Fibroblast of skin of scalp (primary cell): Measurements from ENCODE around the gene CAT.

Experiments
- DNase-seq: peaks from one replicate; pipeline ENCODE4 v3.0.0-alpha.2; 2013

The CAT gene

DNA sequence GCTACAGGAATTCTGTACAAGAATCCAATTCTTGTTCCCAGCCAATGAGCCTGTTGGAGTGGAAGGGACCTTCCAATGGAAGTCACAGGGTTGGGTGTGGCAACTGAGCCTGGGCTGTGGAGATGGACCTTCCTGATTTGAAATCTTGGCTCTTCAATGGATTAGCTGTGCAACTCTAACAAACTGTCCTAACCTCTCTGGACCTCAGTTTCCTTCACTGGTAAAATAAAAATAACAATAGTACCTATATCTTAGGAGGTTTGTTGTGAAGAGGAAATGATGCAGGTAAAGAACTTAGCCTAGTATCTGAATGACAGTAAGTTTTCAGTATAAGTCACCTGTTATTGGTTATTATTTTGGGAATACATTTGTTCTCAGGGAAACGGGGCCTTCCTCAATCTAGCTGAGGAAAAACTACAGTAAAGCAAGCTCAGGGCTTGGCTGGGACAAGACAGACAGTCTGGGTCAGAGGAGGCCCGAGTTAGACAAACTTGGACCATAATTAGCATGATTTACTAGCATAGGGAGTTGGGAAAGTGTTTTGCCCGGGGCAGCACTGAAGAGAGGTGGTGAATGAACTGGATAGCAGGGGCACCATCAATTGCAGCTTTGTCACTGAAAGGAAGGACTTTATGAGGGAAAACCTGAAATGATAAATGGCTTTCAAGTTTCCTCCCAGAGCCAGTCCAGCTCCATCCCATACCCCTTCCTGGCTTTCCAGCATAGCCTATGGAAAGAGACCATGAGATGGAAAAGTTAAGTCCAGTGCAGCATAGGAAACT lies 61.2 kb downstream of the CAT start:
- DNase-seq = no peak

GRCh38 chr11:34501500-34501899 lies 62.8 kb downstream of the CAT start:
- peak; percentile 77 for DNase-seq

GRCh38 chr11:34501949-34502348 lies 63.2 kb downstream of the CAT start:
- DNase-seq = peak; percentile 7

GRCh38 chr11:34502949-34503348 lies 64.2 kb downstream of the CAT start:
- peak; percentile 28 for DNase-seq

- no peak for DNase-seq
Observed at GRCh38 chr11:34505874-34506273, 67.1 kb downstream of the CAT start.

- DNase-seq = no peak
Observed at GRCh38 chr11:34507156-34507555, 68.4 kb downstream of the CAT start.

- DNase-seq = no peak
Observed at GRCh38 chr11:34507610-34508009, 68.9 kb downstream of the CAT start.

GRCh38 chr11:34508524-34508923 lies 69.8 kb downstream of the CAT start:
- DNase-seq = no peak

- DNase-seq = no peak
Observed at GRCh38 chr11:34509336-34509876, 70.7 kb downstream of the CAT start.

- DNase-seq = no peak
Observed at GRCh38 chr11:34510218-34510617, 71.5 kb downstream of the CAT start.

DNA sequence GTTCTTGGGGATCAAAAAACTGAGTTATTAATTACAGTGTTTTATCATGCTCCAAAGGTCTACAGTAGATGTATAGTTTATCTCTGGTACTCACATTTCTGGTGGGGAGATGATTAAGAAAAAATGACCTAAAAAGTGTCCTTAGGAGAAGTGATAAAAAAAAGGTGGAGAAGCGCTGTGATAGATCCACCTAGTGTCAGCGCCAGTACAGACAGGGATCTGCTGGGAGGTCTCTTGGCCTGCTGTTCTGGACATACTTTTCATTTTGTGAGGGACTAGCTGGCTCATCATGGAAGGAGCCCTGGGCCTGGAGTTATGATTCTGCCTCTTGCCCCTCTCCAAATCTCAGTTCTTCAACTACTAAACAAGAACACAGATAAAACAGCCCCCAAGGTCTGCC lies 71.9 kb downstream of the CAT start:
- no peak for DNase-seq

GRCh38 chr11:34512840-34513681 lies 74.3 kb downstream of the CAT start:
- peak; percentile 47 for DNase-seq

DNA sequence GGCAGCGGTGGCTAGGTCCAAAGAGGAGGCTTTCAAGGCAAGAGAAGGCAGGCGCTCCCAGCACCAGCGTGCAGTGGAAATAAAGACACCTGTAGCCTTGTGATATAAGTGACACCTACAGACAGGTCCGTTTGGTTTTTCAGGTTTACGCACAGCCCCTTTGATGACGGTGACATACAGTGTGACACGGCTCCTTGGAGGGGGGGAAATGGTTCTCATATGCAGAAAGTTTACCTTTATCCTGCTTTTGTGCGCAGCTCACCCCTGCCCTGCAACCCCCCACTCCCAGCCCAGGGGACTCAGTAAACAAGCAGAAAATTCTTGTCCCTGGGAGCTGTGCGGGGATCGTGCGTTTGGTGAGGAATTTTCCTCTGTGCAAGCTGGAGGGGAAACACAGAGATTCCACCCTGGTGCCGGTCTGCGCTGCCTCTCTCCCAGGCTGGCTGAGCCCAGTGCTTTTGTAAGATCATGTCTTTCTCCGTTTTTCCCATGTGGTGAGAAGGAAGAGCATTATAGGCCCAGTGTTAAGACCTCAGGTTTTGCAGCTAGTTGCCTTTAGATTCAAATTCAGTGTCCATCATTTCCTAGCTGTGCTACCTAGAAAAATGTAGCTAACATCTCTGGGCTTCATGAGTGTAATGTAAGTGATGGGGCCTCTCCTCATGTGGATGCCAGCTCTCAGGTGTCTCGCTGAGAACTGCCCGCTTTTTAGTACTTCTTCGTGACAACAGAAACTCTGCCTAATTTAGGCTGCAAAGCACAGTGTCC lies 75.1 kb downstream of the CAT start, which contains the start of gene ELF5:
Gene ELF5, minus strand, starts transcription at position 113 of the 768 bp plus-strand sequence. CDS start 8,045 bp downstream, outside the sequence.
- no peak for DNase-seq

DNA sequence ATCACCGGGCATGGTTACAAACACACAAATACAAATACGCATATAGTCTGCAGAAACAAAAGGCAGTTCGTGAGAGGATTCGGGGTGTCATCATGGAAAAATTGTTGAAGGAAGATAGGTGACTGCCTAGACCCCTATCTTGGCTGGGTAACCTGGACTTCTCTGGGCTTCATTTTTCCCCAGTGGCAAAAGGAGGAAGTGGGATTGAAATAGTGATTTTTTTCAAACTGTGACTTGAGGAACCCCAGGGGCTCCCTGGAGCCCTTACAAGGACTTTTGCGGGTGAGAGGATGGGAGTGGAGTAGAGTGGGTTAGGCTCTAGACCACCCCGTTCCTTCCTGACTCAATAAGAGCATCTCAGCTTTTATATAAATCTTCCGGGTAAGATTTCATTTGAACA lies 75.9 kb downstream of the CAT start:
- no peak for DNase-seq

- DNase-seq = no peak
Observed at GRCh38 chr11:34516247-34517040, 77.7 kb downstream of the CAT start.

DNA sequence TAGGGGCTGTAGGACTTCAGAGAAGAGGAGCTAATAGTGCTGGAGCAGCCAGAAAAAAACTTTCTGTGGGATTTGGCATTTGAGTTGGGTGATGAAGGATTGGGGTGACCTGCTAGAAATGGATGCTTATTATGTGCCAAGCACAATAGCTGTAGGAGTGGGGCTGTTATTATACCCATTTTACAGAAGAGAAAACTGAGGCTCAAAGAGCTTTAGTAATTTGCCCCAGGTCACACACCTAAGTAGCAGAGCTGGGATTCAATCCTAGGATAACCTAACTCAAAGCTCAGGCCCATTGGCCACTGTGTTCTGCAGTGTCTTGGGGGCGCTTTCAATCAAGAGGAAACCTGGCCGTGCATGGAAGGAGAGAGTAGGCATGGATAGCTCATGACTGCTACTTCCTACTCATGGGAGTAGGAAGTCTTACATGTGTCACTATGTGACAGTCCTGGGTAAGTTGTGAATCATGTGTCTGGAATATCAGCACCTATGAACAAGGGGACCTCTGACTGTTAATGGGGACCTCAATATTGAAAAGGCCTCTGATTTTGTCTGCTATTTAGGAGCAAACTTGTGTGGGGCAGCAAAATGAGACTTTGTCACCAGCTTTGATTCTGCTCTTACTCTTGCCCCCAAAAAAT lies 81.0 kb downstream of the CAT start:
- DNase-seq = no peak

DNA sequence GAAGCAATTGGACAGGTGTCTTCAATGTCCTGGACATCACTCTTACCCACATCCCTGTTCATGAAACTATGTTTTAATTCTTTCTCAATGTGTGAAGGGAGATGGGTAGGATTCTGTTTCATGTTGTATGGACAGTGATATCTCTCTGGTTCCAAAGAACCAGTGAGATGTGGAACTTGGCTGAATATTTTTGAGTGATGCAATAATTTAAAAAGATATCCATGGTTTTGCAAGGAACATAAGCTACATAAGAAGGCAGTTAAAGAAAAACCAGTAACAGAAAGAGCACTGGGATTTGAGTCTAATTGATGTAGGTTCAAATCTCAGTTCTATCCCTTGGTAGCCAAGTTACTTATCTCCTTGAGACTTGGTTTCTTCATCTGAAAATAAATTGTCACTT lies 82.5 kb downstream of the CAT start:
- no peak for DNase-seq
